IMR-90 (cell line): ENCODE results near the gene UQCRQ. TPM values are rescaled to one million over a fixed set of nuclear protein-coding genes. Genes with fewer than 3 reads are reported as not detected.

Source experiments
- ATAC-seq: fragments of 200-7000 bp; cut with Tn5 transposase; 2 replicates; pipeline ENCODE4 v1.9.1; 2020; ENCODE audit warnings: low read depth, mild to moderate bottlenecking, moderate library complexity
- BruUV-seq: library from RNA; stranded (reverse); fragments of 400-500 nt; replicated peaks from 2 replicates; lab custom pipeline; 2021; lab: Mats Ljungman, UMichigan
- CTCF ChIA-PET: fragments of 300-600 bp; formaldehyde crosslinking; extraction: SDS; loops from one replicate; lab custom pipeline; 2021; ENCODE audit warnings: antibody characterized with exemption; lab: Yijun Ruan, JAX
- POLR2A ChIA-PET: fragments of 300-600 bp; sonication (Branson Sonifier 250); formaldehyde crosslinking; loops from one replicate; lab custom pipeline; 2022; ENCODE audit warnings: antibody characterized with exemption; ENCODE audit not compliant: unreplicated experiment; lab: Charles Lee
- DNase-seq: peaks from one replicate; pipeline ENCODE4 v3.0.0; 2013
- H2AFZ ChIP-seq: replicated peaks from 2 replicates; pipeline ENCODE3; 2013; ENCODE audit warnings: low read length, mild to moderate bottlenecking; ENCODE audit not compliant: poor library complexity
- H2AK5ac ChIP-seq: 2 replicates; pipeline ENCODE4 v1.6.1; 2013; ENCODE audit warnings: low read depth, low read length, inconsistent platforms
- H2AK9ac ChIP-seq: replicated peaks from 2 replicates; pipeline ENCODE3; 2013; ENCODE audit warnings: mild to moderate bottlenecking, low read depth, low read length, moderate library complexity; ENCODE audit not compliant: poor library complexity
- H2BK120ac ChIP-seq: 2 replicates; pipeline ENCODE4 v1.6.1; 2013; ENCODE audit warnings: low read depth, low read length, inconsistent platforms
- H2BK15ac ChIP-seq: 3 replicates; pipeline ENCODE4 v1.6.1; 2013; ENCODE audit warnings: low read depth, low read length, inconsistent platforms
- H2BK20ac ChIP-seq: 2 replicates; pipeline ENCODE4 v1.6.1; 2013; ENCODE audit warnings: low read depth, mild to moderate bottlenecking, inconsistent platforms, low read length, moderate library complexity
- H2BK5ac ChIP-seq: 2 replicates; pipeline ENCODE4 v1.6.1; 2013; ENCODE audit warnings: mild to moderate bottlenecking, low read depth, low read length, inconsistent platforms; ENCODE audit not compliant: poor library complexity, severe bottlenecking
- H3K14ac ChIP-seq: replicated peaks from 2 replicates; pipeline ENCODE4 v1.6.1; 2013; ENCODE audit warnings: low read depth, low read length, inconsistent platforms
- H3K18ac ChIP-seq: 2 replicates; pipeline ENCODE4 v1.6.1; 2013; ENCODE audit warnings: low read depth, low read length, control low read depth
- H3K23ac ChIP-seq: 2 replicates; pipeline ENCODE4 v1.6.1; 2013; ENCODE audit warnings: low read depth, low read length, inconsistent platforms
- H3K27ac ChIP-seq: 2 replicates; pipeline ENCODE4 v1.5.1; 2013; ENCODE audit warnings: mild to moderate bottlenecking, control low read depth, low read length; ENCODE audit not compliant: insufficient read depth
- H3K27me3 ChIP-seq: 2 replicates; pipeline ENCODE4 v1.6.1; 2013; ENCODE audit warnings: low read length; ENCODE audit not compliant: control insufficient read depth, insufficient read depth
- H3K36me3 ChIP-seq: 2 replicates; pipeline ENCODE4 v1.6.1; 2013; ENCODE audit warnings: low read length, mixed read lengths; ENCODE audit not compliant: control insufficient read depth, insufficient read depth
- H3K4ac ChIP-seq: 2 replicates; pipeline ENCODE4 v1.6.1; 2013; ENCODE audit warnings: low read depth, low read length, inconsistent platforms
- H3K4me1 ChIP-seq: 2 replicates; pipeline ENCODE4 v1.6.1; 2013; ENCODE audit warnings: low read length, mixed read lengths; ENCODE audit not compliant: control insufficient read depth, insufficient read depth
- H3K4me2 ChIP-seq: 2 replicates; pipeline ENCODE4 v1.6.1; 2013; ENCODE audit warnings: low read depth, mild to moderate bottlenecking, control low read depth, low read length, moderate library complexity
- H3K4me3 ChIP-seq: 2 replicates; pipeline ENCODE4 v1.5.1; 2013; ENCODE audit warnings: low read depth, mild to moderate bottlenecking, control low read depth, low read length, moderate library complexity; ENCODE audit not compliant: insufficient read depth
- H3K56ac ChIP-seq: 2 replicates; pipeline ENCODE4 v1.6.1; 2013; ENCODE audit warnings: low read length, inconsistent platforms; ENCODE audit not compliant: insufficient read depth; ENCODE audit errors: extremely low read depth
- H3K79me1 ChIP-seq, 2 experiments: 2 replicates each; pipeline ENCODE4 v1.6.1; 2013; ENCODE audit warnings: low read length in 2 of 2, inconsistent platforms in 1 of 2, low read depth in 1 of 2
- H3K9ac ChIP-seq: 2 replicates; pipeline ENCODE4 v1.6.1; 2013; ENCODE audit warnings: low read depth, low read length, control low read depth
- H3K9me1 ChIP-seq: 2 replicates; pipeline ENCODE4 v1.6.1; 2013; ENCODE audit warnings: low read length, inconsistent platforms; ENCODE audit not compliant: insufficient read depth
- H3K9me3 ChIP-seq: 2 replicates; pipeline ENCODE4 v1.6.1; 2013; ENCODE audit warnings: low read length; ENCODE audit not compliant: control insufficient read depth, insufficient read depth
- H4K20me1 ChIP-seq: 2 replicates; pipeline ENCODE4 v1.6.1; 2013; ENCODE audit warnings: low read length, inconsistent platforms; ENCODE audit not compliant: insufficient read depth
- H4K5ac ChIP-seq: 2 replicates; pipeline ENCODE4 v1.6.1; 2013; ENCODE audit warnings: mild to moderate bottlenecking, low read depth, low read length, control low read depth
- H4K8ac ChIP-seq, 2 experiments: 2 replicates each; pipeline ENCODE4 v1.6.1; 2013; ENCODE audit warnings: low read depth in 2 of 2, low read length in 2 of 2, control low read depth in 1 of 2, inconsistent platforms in 1 of 2
- H4K91ac ChIP-seq: 2 replicates; pipeline ENCODE4 v1.6.1; 2013; ENCODE audit warnings: low read depth, low read length, inconsistent platforms; ENCODE audit not compliant: insufficient read depth
- BHLHE40 ChIP-seq: fragments of 150-350 bp; IDR thresholded peaks from 2 replicates; pipeline ENCODE4 v1.6.1; 2016; ENCODE audit warnings: mild to moderate bottlenecking, low read depth, low read length
- MXI1 ChIP-seq: IDR thresholded peaks from 2 replicates; pipeline ENCODE4 v1.6.1; 2012; ENCODE audit warnings: low read depth, mild to moderate bottlenecking, low read length, moderate library complexity, borderline replicate concordance
- WGBS, 2 experiments: methylation state at CpG; one replicate each; pipeline versions ENCODE4 v1.1.5 to v1.1.7; 2013; ENCODE audit warnings: missing lambda C conversion rate in 2 of 2; ENCODE audit not compliant: insufficient read length in 1 of 2; ENCODE audit errors: extremely low coverage in 2 of 2; 5-methylcytosine and 5-hydroxymethylcytosine counted together
- dilution Hi-C: fragments of 300-500 bp; cut with HindIII; formaldehyde crosslinking; loops from one replicate; pipeline ENCODE4 v1.14.3; 2018; ENCODE audit warnings: low sequenced_read_pairs; ENCODE audit not compliant: unreplicated experiment
- in situ Hi-C: fragments of 300-500 bp; cut with MboI; formaldehyde crosslinking; loops from 3 replicates; pipeline ENCODE4 v1.14.3; 2019; ENCODE audit warnings: low sequenced_read_pairs, inconsistent platforms, mixed read lengths
- intact Hi-C: fragments of 100-400 bp; cut with micrococcal nuclease; formaldehyde crosslinking; loops from 2 replicates; pipeline ENCODE4 v1.10.0; 2022
- polyA plus RNA-seq, 3 experiments: library from polyadenylated mRNA; depleted of rRNA; stranded (reverse); fragments of >200 nt; gene quantifications; 2 replicates each; pipeline ENCODE4 v1.2.3, GENCODE V29; 2012; ENCODE audit warnings: low replicate concordance in 1 of 3
- total RNA-seq: library from RNA; depleted of rRNA; stranded (reverse); fragments of >200 nt; gene quantifications from 2 replicates; pipeline ENCODE4 v1.2.3, GENCODE V29; 2012
- TF ChIP-seq, protein P1 (sequence below): fragments of 150-350 bp; IDR thresholded peaks from 2 replicates; pipeline ENCODE4 v1.6.1; 2016; ENCODE audit warnings: low read depth, mild to moderate bottlenecking, low read length, moderate library complexity, borderline replicate concordance

UQCRQ gene
- total and polyA plus RNA-seq, 2 of the 4 experiments (the other 2 are of a cell fraction), result 73.7 to 292 TPM

DNA sequence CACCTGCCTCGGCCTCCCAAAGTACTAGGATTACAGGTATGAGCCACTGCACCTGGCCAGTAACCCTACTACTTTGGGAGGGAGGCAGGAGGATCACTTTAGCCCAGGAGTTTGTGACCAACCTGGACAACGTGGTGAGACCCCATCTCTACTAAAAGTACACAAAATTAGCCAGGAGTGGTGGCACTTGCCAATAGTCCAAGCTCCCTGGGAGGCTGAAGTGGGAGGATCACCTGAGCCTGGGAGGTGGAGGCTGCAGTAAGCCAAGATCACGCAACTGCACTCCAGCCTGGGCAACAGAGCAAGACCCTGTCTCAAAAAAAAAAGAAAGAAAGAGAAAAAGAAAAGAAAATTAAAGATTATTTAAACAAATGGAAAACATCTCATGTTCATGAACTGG lies 10.4 kb upstream of the UQCRQ start:
- no peak for ATAC-seq
- peaks cover 2% of the 10 kb centered on the region; the same call in 1 of the 2 replicates for H3K4me1 ChIP-seq
- H3K18ac ChIP-seq, result no peak overlapping the region
- no peaks in the 10 kb centered on the region for H3K9me1 ChIP-seq
- no peaks in the 10 kb centered on the region for H4K20me1 ChIP-seq
- H3K23ac ChIP-seq, result no peak overlapping the region
- TF ChIP-seq MXI1, result no peak
- TF ChIP-seq, protein P1, sequence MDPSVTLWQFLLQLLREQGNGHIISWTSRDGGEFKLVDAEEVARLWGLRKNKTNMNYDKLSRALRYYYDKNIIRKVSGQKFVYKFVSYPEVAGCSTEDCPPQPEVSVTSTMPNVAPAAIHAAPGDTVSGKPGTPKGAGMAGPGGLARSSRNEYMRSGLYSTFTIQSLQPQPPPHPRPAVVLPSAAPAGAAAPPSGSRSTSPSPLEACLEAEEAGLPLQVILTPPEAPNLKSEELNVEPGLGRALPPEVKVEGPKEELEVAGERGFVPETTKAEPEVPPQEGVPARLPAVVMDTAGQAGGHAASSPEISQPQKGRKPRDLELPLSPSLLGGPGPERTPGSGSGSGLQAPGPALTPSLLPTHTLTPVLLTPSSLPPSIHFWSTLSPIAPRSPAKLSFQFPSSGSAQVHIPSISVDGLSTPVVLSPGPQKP, result no peak
- no peak for TF ChIP-seq BHLHE40
- no peaks in the 10 kb centered on the region for H3K79me1 ChIP-seq
- no peak overlapping the region for H2AFZ ChIP-seq
- no peak overlapping the region for H3K4me2 ChIP-seq
- no peak overlapping the region for H2AK9ac ChIP-seq
- no peak overlapping the region for H3K56ac ChIP-seq
- H2AK5ac ChIP-seq, result no peak overlapping the region
- H3K9ac ChIP-seq, result no peak overlapping the region
- no peak overlapping the region for H4K5ac ChIP-seq
- intact Hi-C loops (no loop called here), in situ Hi-C loops (no loop called here), dilution Hi-C loops (no loop called here)
- POLR2A ChIA-PET, result no interaction called here
- no peak overlapping the region for H4K91ac ChIP-seq
- no TSS peak for BruUV-seq
- CTCF ChIA-PET, result interaction anchor here (1.3 kb wide), 1 partner anchor 10 kb away, joined by 7 read pairs; the partner anchor contains the start of genes GDF9 and UQCRQ
- H2BK15ac ChIP-seq, result no peak overlapping the region
- no peak for DNase-seq
- H3K4me3 ChIP-seq, result no peak overlapping the region
- no CpG with 5 or more reads among the region's 3 CpGs for WGBS, 2 experiments
- no peak overlapping the region for H3K27ac ChIP-seq
- H2BK20ac ChIP-seq, result no peak overlapping the region
- no peak overlapping the region for H2BK120ac ChIP-seq
- H3K36me3 ChIP-seq, result no peaks in the 10 kb centered on the region
- H3K27me3 ChIP-seq, result no peaks in the 10 kb centered on the region
- H3K14ac ChIP-seq, result no peak overlapping the region
- no peak overlapping the region for H3K4ac ChIP-seq
- H3K9me3 ChIP-seq, result no peaks in the 10 kb centered on the region
- no peak overlapping the region for H2BK5ac ChIP-seq
- H4K8ac ChIP-seq, result no peak overlapping the region
